ENCODE measurements around the gene KRTAP29-1.

GRCh38 chr17:41340494-41340893 lies 37.8 kb upstream of the KRTAP29-1 start:
- TF ChIP-seq CTCF (IDR thresholded peaks at IDR 0.05): no peak
- TF ChIP-seq RAD21 (conservative IDR thresholded peaks at IDR 0.05 in 1 of 2, IDR thresholded peaks at IDR 0.05 in 1 of 2): no peak
- TF ChIP-seq NPAS2 (CRISPR knock-in tag; IDR thresholded peaks at IDR 0.05; ENCODE audit: borderline replicate concordance): no peak
- TF ChIP-seq POLR2A (IDR thresholded peaks at IDR 0.05; ENCODE audit: low read length): no peak
- no peak for TF ChIP-seq HDAC2 (IDR thresholded peaks at IDR 0.05)

Measured in A549 (cell line).